ENCODE measurements around the gene REC8.

- no peak for TF ChIP-seq CTCF (IDR thresholded peaks at IDR 0.05; ENCODE audit: poor library complexity)
- no peak for TF ChIP-seq EZH2 (IDR thresholded peaks at IDR 0.05; ENCODE audit: borderline replicate concordance)
Observed at GRCh38 chr14:24226473-24226872, 54.6 kb downstream of the REC8 start.

Measured in hepatocyte (in vitro differentiated cells).